NCI-H2196 treated with DMSO at 0.1 percent for 48 hours (cell line): ENCODE measurements around the gene ADAMTSL1.

Experiments
- DNase-seq: peaks from one replicate; lab custom pipeline; 2025; ENCODE audit not compliant: unreplicated experiment; lab: John Stamatoyannopoulos, UW

ADAMTSL1 gene

GRCh38 chr9:18604767-18605730, 131.1 kb downstream of the ADAMTSL1 start:
- DNase-seq: no peak

GRCh38 chr9:18605766-18606180, 131.8 kb downstream of the ADAMTSL1 start:
- DNase-seq: no peak

GRCh38 chr9:18606281-18606680, 132.3 kb downstream of the ADAMTSL1 start:
- DNase-seq: no peak

GRCh38 chr9:18606846-18607245, 132.9 kb downstream of the ADAMTSL1 start:
- no peak for DNase-seq

- no peak for DNase-seq
These were observed 134.4 kb downstream of the ADAMTSL1 start for GRCh38 chr9:18608371-18608770.

DNA sequence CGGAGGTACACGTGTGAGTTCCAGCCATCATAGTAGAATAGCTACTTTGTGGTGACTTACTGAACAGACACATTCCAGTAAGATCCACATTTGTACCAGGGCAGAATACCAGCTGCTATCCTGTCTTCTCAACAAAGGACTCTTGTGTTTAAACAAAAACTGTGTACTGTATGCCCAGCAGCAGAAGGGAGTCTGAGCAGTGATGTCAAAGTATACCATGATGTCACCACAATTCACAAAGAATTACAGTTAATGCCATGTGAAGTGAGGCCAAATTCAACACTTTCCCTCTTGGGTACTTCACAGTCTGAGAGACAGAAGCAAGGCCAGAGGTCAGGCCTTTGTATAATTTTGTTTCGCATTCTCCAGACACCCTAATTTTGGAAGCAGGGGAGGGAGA, 137.0 kb downstream of the ADAMTSL1 start:
- peak; percentile 39 for DNase-seq

- peak; percentile 33 for DNase-seq
These were observed 138.0 kb downstream of the ADAMTSL1 start for GRCh38 chr9:18611971-18612370.

GRCh38 chr9:18614116-18614515, 140.2 kb downstream of the ADAMTSL1 start:
- DNase-seq: no peak

- no peak for DNase-seq
These were observed 140.7 kb downstream of the ADAMTSL1 start for GRCh38 chr9:18614651-18615050.

DNA sequence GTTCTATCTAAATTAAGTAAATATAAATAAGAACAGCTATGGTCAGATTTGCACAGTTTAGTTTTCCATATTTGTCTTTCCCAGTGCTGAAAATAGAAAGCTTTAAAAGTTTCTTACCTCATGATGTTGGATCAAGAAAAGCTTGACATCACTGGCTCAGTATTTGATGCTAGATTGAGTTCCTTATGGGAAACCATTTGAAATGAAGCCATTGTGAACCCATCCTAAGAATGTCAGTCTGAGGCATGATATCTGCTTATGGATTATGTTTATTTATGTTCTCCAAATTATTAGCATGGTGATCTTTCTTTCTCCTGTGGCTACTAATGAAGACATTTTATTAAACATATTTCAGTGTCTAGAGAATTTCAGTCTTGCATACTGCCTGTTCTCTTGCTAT, 143.0 kb downstream of the ADAMTSL1 start:
- DNase-seq: no peak

DNA sequence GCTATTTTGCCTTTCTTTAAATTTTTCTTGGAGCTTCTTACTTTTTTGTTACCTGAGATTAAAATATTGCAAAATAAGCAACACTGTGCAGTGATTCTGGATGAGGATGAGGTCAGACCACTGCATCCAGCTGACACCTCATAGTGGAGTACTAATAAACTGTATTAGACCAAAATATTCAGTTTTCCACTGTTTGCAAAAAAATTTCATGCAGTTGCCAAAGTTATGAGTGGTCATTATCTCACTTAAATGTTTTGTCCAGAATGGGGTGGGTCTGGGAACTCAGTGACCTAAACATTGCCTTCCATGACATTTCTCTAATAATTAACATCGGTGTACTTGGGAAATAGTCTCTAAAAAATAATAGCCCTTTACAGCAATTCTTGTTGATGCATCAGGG, 143.8 kb downstream of the ADAMTSL1 start:
- DNase-seq: no peak

- DNase-seq: no peak
These were observed 144.9 kb downstream of the ADAMTSL1 start for GRCh38 chr9:18618862-18619261.

GRCh38 chr9:18622186-18622836, 148.4 kb downstream of the ADAMTSL1 start:
- no peak for DNase-seq

DNA sequence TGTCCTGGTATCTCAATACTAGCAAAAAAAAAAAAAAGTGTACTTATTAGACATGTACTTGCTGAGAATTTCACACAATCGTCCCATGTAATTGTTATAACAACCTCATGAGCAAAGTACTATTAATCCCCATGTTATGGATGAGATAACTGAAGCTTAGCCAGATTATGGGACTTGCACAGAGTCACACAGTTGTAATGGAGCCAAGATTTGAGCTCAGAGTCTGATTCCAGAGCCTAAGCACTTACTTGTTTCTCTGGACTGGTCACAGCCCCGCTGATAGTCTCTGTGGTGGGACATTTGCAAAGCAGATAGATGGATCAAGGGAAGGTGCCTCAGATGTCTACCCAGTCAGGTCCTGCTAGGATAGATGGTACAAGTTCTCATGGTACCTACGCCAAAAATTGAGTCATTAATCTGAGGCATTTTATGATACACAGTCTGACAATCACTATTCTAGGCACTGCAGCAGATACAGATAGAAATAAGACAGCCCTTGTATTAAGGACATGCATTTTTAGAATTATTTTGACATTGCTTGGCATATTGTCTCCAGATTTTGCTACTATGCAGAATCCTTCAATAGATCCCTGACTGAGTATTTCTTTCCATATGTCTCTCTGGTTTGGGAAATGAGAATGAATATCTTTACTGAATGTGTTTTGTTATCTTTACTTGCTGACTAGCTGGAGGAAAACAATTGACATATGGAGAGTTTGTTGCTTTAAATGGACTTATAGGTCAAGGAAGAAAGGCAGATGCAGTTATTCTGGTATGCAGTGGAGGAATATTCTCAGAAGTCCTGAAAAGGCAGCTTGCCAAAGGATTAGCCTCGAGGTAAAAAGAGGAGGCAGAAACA, 149.5 kb downstream of the ADAMTSL1 start:
- no peak for DNase-seq

- no peak for DNase-seq
These were observed 152.2 kb downstream of the ADAMTSL1 start for GRCh38 chr9:18626046-18626698.

DNA sequence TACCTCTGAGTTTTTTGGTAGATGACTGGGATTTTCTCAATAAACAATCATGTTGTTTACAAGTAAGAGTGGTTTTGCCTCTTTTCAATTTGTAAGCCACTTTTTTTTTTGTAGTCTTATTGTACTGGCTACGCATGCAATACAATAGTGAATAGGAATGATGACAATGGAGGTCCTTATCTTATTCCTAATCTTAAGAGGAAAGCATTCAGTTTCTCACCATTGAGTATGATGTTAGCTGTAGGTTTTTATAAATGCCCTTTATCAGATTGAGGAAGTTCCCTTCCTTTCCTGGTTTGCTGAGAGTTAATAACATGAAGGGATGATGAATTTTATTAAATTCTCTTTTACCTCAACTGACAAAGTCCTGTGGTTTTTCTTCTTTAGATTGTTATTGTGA, 155.2 kb downstream of the ADAMTSL1 start:
- no peak for DNase-seq

GRCh38 chr9:18632632-18633403, 158.9 kb downstream of the ADAMTSL1 start:
- no peak for DNase-seq

- DNase-seq: no peak
These were observed 162.8 kb downstream of the ADAMTSL1 start for GRCh38 chr9:18636781-18637180.

GRCh38 chr9:18638371-18639249, 164.7 kb downstream of the ADAMTSL1 start:
- DNase-seq: no peak
